Stimulated activated CD8-positive, alpha-beta memory T cell treated with anti-CD3 and anti-CD28 coated beads, Interleukin-12 subunit alpha, Interleukin-12 subunit beta, amount 100 ng/mL, for 1 hour (primary cell): Measurements from ENCODE around the gene FLRT2.

ENCODE experiments used
- DNase-seq: peaks from one replicate; pipeline ENCODE4 v3.0.0-alpha.2; 2020; ENCODE audit warnings: low read depth

Gene FLRT2

GRCh38 chr14:85564841-85565527, 35.0 kb downstream of the FLRT2 start:
- DNase-seq: no peak

DNA sequence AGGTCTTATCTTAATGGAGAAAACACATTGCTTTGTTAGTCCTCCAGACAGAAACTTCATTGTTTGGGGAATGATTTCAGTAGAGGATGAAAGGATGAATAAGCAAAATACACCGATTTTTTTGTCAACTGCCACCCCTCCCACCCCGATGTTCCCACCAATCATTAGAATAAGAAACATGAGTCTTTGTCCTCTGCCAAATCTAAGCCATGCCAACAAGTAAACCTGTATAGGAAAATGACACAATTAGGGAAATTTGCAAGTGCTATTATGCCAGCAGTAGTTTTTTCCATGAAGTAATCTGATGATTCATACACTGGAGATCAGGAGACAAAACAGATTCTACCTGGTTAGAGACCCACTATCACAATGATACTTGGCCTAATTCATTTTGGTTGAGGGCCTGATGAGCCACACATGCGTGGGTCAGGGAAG, 35.9 kb downstream of the FLRT2 start:
- DNase-seq: no peak

DNA sequence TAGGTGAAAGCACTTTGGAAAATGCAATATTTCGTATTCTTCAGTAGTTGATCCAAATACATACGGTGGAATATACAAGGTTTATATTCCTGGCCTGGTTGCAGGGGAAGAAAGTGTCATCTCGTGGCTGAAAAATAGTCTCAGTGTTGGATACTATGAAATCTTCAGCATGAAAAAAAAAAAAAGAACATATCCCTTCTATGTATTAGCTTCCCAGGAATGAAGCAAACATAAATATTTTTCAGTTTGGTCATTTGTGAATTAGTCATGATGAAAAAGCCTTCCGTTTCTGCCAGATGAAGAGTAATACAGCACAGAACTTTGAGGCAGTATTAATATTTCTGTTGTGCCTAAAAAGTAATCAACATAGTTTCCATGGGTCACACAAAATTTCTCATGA, 36.7 kb downstream of the FLRT2 start:
- DNase-seq: no peak

DNA sequence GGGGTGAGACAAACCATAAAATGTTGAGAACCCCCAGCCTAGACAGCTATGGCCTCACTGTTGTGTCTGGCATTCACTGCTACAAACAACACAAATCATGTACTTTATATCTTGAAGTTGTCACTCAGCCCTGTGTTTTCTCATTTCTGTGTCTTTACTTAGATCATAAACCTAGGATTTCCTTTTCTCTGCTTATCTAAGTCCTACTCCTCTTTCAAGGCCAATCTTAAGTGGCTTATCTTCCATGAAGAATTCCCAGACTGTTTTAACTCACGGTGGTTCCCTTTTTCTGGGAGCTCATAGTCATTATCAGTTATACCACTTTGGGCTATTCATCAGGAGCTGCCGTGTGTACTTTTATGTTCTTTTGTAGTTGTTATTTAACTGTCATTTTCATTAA, 42.1 kb downstream of the FLRT2 start:
- DNase-seq: no peak

DNA sequence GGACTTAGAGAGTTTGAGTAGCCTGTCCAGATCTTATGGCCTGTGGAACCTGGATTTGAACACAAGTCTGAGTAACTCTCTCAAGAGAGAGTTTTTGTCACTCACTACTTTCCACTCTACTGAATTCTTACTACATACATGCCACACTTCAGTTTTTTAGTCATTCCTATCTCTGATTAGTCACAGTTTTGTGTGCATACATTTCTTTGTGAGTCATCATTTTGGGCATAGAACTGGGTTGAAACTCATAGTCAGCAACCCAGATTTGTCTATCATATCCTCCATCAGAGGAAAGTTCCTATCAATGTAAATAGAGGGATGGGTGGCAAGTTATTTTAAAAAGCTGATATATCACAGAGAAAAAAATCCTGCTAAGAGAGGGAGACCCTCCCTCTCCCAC, 42.9 kb downstream of the FLRT2 start:
- DNase-seq: no peak

- DNase-seq: no peak
These were observed 43.5 kb downstream of the FLRT2 start for GRCh38 chr14:85573406-85573805.

DNA sequence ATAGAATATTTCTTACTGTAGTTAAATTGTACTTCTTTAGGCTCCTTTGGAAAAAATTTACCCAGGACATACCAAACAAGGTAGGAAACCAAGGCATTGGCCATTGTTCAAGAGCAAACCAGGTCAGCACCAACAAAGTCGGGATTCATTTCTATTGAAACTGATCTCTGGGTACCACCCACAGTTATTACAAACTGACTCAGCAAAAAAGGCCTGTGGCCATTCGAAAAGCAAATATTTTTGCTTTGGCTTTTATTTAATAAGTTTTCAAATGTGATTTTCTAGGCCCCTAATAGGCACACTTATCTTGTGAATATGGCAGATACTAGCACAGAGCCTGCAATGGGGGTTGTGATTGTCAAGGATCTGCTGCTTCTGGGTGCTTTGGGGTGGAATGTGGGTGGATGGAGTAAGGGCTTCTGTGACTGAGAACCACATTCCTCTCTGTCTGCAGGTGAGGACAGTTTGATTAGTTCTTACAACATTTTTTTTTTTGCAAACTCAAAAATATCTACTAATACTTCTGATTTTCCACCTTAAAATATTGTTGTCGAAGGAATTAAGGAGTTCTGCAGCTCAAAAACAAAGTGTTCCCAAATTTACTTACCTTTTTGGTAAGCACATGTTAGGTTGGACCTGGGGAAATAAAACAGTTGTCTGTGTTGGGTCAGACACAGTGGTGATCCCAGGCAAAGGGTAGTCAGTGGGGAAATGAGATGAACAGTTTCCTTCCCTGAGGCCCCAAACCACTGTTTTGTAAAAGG, 45.1 kb downstream of the FLRT2 start:
- no peak for DNase-seq

DNA sequence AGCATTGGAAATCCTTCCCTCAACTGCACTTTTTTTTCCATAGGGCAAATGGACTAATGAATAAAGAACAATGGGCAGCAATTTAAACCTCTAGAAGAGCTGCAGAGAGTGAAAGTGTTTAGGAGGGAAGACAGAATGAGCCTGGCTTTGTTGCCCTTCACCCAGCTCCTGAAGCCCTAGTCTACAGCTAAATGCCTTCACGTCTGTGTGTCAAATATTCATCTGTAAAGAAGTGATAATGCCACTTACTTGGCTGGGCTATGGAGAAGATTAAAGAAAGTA, 45.6 kb downstream of the FLRT2 start:
- DNase-seq: no peak

GRCh38 chr14:85576218-85576617, 46.3 kb downstream of the FLRT2 start:
- DNase-seq: no peak

- no peak for DNase-seq
These were observed 47.1 kb downstream of the FLRT2 start for GRCh38 chr14:85576848-85577542.

DNA sequence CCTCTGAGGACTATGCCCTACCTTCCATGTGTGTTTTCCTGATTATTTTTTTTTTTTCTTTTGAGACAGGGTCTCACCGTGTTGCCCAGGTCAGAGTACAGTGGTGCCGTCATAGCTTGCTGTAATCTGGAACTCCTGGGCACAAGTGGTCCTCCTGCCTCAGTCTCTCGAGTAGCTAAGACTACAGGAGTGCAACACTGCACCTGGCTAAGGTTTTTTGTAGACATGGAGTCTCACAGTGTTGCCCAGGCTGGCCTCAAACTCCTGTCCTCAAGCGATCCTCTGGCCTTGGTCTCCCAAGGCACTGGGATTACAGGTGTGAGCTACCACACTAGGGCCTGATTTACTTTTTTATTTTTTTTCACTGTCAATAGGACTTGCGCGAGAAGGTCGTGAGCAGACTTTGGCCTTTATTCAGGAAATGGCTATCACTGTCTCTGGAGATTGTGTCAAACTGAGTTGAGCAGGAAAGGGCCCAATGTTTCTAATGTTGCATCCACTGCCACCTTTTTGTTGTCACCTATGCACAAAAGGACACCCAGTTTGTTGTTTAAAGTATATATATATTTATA, 47.7 kb downstream of the FLRT2 start:
- DNase-seq: no peak

GRCh38 chr14:85578357-85578756, 48.4 kb downstream of the FLRT2 start:
- DNase-seq: no peak

DNA sequence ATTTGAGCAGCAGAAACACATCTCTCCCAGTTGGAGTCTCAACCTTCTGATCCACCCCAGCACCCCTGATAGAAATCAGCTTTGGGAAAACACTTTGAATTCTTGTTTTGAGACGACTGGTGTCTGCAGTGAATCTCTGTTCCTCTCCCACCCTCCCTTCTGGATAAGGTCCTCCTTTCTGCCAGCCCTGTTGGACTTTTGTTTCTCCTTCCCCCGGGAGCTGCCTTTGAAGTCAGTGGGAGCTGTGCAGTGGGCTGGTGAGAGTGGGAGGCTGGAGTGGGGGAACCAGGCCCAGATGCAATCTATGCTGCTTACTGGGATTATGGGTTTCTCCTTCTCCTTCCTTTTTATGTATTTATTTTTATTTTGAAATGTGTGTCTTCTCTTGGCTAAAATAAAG, 49.0 kb downstream of the FLRT2 start:
- no peak for DNase-seq

DNA sequence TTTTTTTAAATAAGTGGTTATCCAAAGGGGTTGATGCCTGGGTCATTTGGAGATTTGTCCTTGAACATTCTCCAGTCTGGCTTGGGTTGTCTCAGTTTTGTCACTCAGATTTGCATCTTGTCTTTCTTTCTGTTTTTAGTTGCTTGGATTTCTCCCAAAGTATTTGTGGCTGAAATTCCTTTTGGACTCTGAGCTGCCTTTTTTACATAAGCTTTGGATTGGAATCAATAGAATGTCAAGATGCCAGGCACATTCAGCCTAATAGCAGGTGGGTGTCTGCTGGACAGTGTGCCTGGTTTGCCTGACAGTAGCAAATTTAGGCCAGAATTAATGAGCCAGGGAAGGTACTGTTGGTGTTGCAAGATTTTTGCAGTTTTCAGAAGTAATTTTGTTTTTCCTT, 50.0 kb downstream of the FLRT2 start:
- DNase-seq: no peak

- no peak for DNase-seq
These were observed 50.7 kb downstream of the FLRT2 start for GRCh38 chr14:85580536-85581140.

GRCh38 chr14:85581691-85582090, 51.7 kb downstream of the FLRT2 start:
- DNase-seq: no peak

DNA sequence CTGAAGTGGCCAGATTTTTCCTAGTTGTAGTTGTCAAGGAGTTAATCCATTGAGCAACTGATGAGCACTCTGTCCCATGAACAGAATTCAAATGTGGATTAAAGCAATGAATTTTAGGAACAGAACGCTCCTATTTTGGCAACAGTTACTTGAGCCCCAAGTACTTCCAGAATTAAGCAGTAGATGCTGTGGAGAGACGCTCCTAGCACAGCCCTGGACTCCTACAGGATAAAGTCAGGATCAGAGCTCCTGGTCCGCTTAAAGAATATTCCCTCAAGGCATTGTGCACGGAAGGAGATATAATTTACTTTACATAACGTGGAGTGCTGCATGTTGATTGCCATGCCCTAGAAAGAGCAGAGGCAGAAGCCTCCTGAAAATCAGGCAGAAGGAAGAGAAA, 53.4 kb downstream of the FLRT2 start:
- no peak for DNase-seq

DNA sequence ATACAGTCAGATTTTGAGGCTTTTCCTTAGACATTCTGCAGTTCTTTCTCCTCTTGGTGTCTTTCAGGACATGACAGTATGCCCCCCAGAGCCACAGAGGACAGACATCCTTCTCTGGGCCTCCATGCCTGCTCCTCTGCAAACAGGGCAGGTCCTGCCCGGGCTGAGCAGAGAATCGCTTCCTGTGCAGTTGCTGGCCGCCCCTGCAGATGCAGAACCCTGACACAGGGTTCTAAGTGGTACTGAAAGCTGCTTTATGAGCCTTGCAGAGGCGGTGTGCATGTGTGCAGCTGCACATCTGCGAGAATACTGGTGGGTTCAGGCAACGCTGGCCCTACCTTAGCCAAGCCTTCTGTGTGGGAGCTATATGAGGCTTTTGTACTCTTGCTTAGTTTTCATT, 54.5 kb downstream of the FLRT2 start:
- no peak for DNase-seq

DNA sequence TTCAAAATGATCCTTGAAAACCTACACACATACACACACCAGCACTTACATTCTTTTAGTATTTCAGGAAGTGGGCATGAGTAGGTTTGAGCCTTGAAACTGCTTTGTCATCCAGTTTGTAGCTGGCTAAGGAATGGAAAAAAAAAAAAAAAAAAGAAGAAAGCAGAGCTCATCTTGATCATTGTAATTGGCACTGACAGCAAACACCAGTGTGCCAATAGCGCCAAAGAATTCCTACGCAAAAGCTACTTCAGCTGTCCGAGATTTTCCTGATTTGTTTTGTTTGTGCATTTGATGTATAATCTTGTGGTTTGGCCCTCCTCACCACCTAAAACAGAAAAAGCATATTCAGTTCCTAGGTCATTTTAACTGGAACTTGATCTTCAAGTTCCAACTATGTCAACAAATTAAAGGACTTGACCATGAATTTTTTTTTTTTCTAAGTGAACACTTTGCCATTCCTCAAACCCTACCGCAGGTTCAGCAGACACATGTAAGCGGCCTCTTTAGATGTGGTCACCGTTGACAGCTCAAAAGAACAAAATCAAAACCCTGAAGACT, 57.3 kb downstream of the FLRT2 start:
- no peak for DNase-seq

DNA sequence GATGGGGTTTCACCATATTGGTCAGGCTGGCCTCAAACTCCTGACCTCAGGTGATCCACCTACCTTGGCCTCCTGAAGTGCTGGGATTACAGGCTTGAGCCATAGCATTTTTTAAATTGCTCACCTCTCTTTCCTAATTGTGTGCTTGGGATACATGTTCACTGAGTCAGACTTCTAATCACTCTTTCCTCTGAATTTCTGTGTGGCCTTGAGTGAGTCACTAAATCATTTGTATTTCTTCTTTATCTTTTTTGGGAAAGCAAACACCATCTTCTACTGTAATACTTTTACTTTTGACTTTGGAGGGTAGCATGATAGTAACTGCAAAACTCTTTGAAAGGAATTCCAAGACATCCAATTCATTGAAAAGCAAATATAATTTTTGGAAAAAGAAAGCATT, 60.8 kb downstream of the FLRT2 start:
- DNase-seq: no peak

GRCh38 chr14:85594217-85594616, 64.3 kb downstream of the FLRT2 start:
- no peak for DNase-seq

DNA sequence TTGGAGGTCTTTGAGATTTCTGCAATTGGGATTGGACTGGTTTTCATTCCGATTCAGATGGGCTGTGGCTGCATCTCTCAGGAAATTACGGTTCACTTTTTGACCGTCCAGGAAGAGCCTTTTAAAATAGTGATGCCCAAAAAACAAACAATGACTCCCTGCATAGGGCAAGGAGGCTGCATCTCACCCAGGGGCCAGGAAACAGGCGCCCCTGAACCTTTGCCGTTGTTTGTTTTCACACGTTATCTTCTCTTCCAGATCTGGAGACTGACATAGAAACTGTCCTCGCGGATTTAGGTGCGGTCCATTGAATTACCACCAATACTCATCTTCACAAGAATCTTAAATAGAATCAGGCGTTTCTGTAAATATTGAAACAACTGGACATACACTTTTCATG, 66.0 kb downstream of the FLRT2 start:
- DNase-seq: no peak
